ENCODE measurements around the gene NPTX1.

DNA sequence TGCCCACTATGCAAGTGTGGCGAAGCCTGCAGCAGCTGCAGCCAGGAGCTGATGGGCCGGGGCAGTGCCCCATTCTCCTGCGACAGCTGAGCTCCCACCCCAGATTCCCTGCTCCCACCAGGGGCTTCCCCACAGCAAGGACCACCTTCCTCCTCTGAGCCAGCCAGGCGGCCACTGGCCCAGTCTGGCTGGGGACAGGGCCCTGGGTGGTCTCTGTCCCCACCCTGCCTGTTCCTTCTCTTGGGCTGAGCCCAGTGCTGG is 5.6 kb upstream of the NPTX1 start:
- no peak for TF ChIP-seq POLR2AphosphoS5 (IDR thresholded peaks at IDR 0.05; ENCODE audit: low read depth, low read length)
- no peak for TF ChIP-seq SIN3A (IDR thresholded peaks at IDR 0.05; ENCODE audit: borderline replicate concordance, insufficient read depth, low read length)
- no peak for TF ChIP-seq TAF1 (IDR thresholded peaks at IDR 0.05; ENCODE audit: borderline replicate concordance, insufficient read depth, low read length)
- TF ChIP-seq, protein P1, sequence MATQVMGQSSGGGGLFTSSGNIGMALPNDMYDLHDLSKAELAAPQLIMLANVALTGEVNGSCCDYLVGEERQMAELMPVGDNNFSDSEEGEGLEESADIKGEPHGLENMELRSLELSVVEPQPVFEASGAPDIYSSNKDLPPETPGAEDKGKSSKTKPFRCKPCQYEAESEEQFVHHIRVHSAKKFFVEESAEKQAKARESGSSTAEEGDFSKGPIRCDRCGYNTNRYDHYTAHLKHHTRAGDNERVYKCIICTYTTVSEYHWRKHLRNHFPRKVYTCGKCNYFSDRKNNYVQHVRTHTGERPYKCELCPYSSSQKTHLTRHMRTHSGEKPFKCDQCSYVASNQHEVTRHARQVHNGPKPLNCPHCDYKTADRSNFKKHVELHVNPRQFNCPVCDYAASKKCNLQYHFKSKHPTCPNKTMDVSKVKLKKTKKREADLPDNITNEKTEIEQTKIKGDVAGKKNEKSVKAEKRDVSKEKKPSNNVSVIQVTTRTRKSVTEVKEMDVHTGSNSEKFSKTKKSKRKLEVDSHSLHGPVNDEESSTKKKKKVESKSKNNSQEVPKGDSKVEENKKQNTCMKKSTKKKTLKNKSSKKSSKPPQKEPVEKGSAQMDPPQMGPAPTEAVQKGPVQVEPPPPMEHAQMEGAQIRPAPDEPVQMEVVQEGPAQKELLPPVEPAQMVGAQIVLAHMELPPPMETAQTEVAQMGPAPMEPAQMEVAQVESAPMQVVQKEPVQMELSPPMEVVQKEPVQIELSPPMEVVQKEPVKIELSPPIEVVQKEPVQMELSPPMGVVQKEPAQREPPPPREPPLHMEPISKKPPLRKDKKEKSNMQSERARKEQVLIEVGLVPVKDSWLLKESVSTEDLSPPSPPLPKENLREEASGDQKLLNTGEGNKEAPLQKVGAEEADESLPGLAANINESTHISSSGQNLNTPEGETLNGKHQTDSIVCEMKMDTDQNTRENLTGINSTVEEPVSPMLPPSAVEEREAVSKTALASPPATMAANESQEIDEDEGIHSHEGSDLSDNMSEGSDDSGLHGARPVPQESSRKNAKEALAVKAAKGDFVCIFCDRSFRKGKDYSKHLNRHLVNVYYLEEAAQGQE (IDR thresholded peaks at IDR 0.05; ENCODE audit: insufficient read depth in 1 of 2, low read depth in 2 of 2, low read length in 2 of 2) = no peak
